ENCODE results near the gene ZNF512.
A peak's percentile ranks its signal among the peaks of the same experiment; 100 is the strongest.
"Not testable (repeated sequence)": the region's sequence is repeated elsewhere in the genome, so short reads cannot be mapped to it uniquely, and the experiment has no call there.

The ZNF512 gene

DNA sequence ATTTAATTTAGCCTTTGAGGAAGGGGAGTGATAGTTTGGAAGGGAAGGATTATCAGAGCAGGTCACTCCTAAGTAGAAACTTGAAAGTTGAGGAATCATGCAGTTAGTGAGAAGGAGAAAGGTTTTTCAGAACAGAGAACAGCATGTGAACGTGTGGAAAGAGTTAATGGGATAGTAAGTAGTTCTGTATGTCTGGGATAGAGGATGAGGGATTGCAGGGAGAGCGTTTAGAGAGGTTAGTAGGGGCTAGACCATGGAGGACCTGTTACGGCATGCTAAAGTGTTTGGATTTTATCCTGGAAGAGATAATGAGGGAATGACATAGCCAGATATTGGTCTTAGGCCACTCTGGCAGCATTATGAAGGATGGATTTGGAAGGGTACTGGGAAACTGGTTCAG is 1.8 kb downstream of the ZNF512 start:
- DNase-seq: no peak

DNA sequence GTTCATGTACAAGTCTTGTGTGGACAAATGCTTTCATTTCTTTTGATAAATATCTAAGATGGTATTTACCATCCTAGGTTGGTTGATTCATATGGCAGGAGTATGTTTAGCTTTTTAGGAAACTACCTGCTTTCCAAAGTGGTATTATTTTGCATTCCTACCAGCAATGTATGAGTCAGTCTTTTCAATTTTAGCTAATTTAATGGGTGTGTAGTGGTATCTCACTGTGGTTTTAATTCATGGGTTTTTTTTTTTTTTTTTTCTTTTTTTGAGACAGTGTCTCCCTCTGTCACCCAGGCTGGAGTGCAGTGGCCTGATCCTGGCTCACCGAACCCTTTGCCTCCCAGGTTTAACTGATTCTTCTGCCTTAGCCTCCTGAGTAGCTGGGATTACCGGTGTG is 4.2 kb downstream of the ZNF512 start:
- no peak for DNase-seq

DNA sequence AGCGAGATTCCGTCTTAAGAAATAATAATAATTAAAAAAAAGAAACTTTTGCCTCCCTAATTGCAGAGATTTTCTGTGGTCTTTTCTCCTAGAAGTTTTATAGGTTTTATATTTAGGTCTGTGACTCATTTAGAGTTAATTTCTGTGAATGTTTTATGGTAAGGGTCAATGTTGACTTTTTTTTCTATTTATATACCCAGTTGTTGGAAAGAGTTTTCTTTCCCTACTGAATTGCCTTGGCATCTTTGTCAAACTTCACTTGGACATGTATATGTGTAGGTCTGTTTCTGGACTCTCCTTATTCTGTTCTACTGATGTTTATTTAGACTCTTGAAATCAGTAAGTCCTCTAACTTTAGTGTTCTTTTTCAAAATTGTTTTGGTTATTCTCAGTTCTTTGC is 5.5 kb downstream of the ZNF512 start:
- no peak for DNase-seq

DNA sequence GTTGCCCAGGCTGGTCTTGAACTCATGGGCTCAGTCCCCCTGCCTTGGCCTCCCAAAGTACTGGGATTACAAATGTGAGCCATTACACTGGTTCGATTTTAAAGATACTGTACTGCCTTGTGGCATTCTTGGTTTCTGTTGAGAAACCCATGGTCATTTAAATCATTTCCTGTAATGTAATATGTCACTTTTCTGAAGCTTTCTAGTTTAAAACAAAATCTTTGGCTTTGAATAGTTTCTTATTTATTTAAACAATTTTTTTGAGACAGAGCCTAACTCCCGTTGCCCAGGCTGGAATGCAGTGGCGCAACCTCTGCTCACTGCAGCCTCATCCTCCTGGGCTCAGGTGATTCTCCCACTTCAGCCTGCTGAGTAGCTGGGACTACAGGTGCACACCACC is 8.9 kb downstream of the ZNF512 start:
- DNase-seq: no peak

DNA sequence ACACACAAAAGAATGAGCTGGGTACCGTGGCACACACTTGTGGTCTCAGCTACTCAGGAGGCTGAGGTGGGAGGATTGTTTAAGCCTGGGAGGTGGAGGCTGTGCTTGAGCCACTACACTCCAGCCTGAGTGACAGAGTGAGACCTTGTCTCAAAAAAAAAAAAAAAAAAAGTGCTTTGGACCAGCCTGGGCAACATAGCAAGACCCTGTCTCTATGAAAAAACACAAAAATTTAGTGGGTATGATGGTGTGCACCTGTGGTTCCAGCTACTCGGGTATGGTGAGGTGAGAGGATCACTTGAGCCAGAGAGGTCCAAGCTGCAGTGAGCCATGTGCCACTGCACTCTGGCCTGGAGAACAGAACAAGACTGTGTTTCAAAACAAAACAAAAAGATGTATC is 10.4 kb downstream of the ZNF512 start:
- DNase-seq: no peak

DNA sequence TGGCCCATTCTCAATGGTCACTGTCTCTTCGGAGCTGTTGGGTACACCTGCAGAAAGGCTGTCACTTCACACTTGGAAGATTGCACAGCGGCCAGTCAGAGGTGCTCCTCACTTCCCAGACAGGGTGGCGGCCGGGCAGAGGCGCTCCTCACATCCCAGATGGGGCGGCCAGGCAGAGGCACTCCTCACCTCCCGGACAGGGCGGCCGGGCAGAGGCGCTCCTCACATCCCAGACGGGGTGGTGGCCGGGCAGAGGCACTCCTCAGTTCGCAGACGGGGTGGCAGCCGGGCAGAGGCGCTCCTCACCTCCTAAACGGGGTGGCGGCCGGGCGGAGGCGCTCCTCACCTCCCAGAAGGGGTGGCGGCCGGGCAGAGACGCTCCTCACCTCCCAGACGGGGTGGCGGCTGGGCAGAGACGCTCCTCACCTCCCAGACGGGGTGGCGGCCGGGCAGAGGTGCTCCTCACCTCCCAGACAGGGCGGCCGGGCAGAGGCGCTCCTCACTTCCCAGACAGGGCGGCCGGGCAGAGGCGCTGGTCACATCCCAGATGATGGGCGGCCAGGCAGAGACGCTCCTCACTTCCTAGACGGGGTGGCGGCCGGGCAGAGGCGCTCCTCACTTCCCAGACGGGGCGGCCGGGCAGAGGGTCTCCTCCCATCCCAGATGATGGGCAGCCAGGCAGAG is 11.3 kb downstream of the ZNF512 start:
- DNase-seq: not testable (repeated sequence)

DNA sequence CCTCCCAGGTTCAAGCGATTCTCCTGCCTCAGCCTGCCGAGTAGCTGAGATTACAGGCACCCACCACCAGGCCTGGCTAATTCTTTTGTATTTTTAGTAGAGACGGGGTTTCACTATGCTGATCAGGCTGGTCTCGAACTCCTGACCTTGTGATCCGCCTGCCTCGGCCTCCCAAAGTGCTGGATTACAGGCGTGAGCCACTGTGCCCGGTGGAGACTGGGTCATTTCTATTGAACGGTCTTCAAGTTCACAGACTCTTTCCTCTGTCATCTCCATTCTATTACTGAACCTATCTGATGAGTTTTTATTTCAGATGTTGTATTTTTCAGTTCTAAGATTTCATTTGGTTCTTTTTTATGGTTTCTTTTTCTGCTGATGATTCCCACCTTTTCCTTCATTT is 12.6 kb downstream of the ZNF512 start:
- DNase-seq: not testable (repeated sequence)

DNA sequence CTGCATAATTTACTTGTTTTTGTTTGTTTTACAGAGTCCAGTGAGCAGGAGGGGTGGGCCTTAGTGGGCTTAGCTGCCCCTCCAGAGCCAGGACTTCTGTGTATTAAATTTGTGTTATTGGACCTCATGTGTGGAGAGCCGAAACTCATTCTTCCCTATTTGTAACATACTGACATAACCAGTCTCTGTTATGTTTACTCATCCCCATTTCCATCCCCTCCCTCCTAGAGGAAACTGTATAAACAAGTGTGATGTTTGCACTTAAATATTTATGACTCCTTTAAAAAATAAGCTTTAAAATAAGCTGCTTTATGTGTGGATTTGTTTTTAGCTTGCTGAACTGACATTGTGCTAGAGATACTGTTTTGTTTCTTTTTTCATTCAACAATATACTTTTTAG is 13.8 kb downstream of the ZNF512 start:
- no peak for DNase-seq

DNA sequence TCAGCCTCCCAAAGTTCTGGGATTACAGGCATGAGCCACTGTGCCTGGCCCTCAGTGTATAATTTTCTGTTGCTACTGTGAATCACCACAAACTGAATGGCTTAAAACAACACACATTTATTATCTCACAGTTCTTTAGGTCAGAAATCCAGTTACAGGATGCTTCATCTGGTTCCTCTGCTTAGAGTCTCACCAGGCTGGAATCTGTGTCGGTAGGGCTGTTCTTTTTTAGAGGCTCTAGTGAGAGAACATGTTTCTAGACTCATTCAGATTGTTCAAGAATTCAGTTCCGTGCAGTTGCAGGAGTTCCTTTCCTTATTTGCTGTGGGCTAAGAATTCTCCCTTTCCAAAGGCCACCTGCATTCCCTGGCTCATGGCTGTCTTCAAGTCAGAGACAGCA is 23.8 kb downstream of the ZNF512 start:
- DNase-seq: no peak

DNA sequence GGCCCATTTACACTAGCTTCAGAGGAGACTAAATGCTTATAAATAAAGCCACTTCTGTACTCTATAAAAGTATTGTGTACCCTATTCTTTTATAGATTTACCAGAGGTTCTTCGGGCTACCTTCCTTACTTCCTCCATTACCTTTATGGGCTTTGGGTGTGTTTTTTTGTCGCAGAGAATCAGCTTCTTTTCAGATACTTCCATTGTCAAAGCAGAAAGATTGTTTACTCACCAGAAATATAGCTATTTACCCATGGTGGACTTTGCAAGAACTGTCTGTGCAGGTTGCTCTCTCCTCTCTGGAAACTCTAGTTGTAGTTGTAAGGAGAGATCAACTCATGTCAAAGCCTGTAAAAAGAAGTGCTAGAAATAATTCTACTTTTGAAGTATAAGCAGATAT is 31.1 kb downstream of the ZNF512 start:
- DNase-seq: no peak

DNA sequence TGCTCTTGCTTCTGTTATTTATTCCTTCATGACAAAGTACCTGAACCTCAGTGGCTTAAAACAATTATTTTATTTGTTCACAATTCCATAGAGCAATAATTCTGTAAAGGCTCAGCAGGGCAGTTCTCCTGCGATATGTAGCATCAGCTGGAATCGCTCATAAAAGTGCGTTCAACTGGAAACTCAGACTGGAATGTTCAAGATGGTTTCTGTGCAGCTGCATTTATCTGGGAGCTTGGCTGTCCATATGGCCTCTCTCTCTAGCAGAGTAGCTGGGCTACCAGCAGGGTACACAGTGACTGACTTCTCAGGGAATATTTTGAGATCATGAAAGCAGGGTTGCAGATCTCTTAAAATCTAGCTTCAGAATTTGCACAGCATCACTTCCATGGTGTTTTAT is 32.5 kb downstream of the ZNF512 start:
- DNase-seq: no peak

DNA sequence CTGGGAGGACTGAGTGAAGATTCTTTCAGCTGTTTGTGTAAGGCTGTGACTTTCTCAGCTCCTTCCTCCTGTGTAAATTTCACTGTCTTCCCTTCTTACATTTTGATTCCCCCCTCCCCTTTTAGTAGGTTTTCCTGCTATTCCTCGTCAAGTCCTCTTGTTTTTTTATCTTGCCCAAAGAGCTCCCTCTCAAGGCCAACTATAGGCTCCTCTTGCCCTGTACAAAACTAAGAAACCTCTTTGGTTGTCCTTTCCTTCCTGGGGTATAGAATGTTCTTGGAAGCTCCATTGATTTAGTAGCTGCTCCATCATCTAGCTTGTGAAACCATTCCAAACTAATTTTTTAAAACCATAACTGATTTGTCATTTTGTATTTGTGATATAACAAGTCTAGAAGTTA is 38.7 kb downstream of the ZNF512 start:
- DNase-seq: no peak

DNA sequence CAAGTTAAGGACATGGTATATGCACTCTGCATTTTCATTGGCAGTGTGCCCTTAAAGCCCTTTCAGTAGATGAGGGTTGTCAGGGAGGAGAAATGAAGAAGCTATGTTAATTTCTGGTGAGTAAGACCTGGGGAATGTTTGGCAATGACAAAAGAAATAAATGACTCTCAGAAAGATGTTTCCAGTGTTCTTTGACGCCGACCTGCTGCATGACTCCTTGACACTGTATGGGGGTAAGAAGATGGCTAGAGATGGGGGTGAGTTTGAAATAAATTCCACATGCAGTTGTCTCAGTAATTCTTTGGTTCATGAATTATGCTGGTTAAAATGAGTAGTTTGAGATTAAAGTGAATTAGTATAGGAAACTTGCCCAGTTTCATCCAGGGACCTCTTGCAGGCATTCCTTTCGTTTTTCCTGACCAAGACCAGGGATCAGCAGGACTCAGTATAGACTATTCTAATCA is 40.1 kb downstream of the ZNF512 start:
- no peak for DNase-seq

DNA sequence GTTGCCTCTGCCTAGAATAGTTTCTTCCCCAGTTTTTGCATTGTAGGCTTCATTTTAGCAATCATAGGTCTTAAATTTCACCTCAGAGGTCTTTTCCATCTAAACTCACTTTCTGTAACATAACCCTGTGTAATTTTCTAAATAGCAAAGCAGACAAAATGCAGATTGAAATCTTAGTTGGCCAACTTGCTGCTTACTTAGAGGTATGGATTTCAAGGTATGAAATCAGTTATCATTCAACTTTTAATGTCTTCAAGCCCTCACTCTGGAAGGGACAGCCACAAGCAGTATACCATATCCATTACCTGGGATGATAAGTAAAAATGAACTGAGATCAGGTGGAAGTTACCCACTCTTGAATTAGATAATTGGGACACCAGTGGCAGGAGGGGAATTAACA is 42.1 kb downstream of the ZNF512 start:
- DNase-seq: no peak

DNA sequence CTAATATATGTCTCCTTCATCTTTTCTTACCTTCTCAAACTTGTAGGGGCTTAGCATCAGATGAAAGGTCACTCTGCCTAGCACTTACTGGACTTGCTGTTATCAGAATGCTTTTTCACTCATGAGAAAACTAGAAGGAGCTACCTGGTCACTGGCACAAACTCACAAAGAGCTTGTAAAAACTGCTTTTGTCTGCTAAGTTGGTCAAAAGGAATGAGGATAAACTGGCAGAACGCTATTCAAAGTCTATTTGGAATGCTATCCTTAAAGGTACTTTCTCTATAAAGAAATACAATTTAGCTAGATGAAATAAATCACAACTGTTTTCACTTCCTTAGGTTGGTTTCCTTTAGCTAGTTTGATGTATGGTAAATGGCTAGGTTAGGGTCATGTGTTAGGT is 43.5 kb downstream of the ZNF512 start:
- DNase-seq: not testable (repeated sequence)

DNA sequence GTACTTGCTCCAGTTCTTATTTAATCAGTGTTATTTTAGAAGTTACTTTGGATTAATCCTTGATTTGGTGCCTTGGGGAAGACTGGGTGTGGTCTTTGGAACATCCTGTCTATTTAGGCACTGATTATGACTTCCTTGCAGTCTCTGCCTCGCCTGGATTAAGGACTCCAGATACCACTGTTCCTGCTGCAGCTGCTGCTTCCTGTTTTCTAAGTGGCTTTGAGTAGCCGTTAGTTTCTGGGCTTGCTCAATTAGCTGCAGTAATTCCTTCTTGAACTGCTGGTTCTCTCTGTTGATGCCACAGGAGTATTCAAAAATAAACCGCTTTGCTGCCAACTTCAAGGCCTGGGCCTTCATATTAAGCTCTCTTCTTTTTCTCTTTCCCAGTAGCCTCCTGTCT is 44.1 kb downstream of the ZNF512 start:
- DNase-seq: not testable (repeated sequence)

DNA sequence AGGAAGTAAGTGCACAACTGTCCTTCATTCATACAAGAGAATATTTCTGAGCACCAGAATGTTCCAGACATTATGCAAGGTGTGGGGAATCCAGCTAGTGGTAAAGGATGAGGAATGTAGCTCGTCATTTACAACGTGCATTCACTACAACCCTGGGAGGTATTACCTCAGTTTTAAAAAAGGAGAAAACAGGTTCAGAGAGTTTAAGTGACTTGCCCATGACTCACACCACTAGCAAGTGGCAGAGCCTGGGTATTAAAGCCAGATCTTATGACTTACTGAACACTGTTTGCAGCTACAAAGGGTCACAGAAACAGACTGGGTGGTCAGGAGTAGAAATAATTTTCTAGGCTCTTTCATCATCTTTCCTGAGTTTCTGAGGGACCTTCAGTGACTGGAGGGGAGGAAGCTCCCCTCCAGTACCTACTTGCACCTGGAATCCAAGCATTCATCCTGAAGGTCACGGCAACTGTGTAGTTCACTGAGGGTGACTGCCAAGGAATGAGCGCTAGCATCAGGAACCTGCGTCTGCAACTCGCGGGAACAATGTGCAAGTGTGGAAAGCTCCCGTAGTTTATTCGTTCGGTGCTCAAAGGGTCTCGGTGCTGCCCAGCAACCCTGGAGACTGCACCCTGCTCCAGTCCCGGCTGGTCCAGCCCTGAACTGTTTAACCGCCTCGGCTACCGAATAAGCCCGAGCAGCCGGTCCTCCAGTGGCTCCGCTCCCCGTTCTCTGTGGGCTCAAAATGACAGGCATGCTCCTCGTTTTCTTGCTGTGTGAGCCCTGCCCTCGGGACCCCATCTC is 45.3 kb downstream of the ZNF512 start:
- peak in 1 of 2 donors; percentile 1 for DNase-seq

DNA sequence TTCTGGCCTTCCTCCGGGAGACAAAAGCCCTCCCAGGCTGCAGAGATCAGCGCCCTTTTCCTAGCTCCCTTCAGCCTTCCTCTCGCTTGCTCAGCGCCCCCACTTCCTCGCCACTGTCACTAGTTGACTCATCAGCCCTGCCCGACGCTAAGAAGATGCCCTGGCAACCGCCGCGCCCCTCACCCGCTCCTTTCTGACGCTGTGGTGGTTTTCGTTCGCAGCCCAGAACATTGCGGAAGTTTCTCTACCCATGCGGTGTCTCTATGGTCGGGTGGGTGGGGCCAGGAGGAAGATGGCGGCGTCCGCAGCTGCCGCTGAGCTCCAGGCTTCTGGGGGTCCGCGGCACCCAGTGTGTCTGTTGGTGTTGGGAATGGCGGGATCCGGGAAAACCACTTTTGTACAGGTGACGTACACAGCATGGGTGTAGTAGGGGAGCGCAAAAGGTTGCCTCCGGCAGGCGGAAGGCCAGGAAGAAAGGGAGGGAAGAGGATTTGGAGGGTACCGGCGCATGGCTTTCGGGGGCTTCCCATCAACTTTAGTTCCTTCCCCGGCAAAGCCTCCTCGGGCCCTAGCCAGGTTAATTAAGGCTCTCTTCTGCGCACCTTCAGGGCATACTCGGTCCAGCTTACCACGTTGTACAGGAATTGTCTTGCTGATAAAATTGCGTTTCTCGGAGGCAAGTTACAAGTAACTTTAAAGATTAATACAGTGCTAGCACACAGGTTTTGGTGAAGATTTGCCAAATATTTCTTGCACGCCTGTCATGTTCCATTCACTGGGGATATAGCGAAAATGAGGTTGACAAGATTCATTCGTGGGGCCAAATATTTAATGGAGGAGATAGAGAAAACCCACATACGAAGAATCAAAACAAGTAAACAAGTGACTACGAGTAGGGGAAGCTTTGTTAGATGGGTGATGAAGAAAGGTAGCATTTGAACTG is 46.2 kb downstream of the ZNF512 start, which contains the start of the genes CCDC121 and GPN1:
TSS of gene CCDC121 (minus strand) at position 246 of the 943 bp plus-strand sequence. CDS start 1,213 bp downstream, outside the sequence.
TSS of gene GPN1 (plus strand) at position 284 of the 943 bp plus-strand sequence. CDS start at position 293, 9 bp downstream.
- peak; percentile 92 to 93 for DNase-seq

DNA sequence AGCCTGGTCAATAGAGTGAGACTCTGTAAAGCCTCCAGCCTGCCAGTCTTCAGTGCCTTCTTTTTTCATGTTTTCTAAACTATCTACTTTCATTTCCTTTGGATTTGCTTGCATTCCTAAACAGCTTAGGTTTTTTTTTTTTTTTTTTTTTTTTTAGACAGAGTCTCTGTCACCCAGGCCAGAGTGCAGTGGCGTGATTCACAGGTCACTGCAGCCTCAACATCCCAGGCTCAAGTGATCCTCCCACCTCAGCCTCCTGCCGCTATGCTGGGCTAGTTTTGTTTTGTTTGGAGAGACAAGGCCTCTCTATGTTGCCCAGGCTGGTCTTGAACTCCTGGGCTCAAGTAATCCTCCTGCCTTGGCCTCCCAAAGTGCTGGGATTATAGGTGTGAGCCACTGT is 47.4 kb downstream of the ZNF512 start:
- DNase-seq: not testable (repeated sequence)

DNA sequence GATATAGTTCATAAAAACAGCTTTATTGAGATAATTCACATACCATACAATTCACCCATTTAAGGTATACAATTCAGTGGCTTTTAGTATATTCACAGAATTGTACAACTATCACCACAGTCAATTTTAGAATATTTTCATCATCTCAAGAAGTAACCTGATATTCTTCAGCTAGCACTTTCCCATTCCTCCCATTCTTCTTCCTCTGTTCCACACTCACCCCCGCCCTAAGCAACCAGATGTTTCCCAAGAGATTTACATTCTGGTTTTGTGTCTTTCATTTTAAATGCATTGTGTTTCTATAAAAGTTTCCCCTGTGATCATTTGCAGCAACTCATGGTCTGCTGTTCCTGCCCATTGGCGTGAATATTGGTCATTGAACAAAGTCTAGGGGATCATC is 51.4 kb downstream of the ZNF512 start:
- DNase-seq: no peak

DNA sequence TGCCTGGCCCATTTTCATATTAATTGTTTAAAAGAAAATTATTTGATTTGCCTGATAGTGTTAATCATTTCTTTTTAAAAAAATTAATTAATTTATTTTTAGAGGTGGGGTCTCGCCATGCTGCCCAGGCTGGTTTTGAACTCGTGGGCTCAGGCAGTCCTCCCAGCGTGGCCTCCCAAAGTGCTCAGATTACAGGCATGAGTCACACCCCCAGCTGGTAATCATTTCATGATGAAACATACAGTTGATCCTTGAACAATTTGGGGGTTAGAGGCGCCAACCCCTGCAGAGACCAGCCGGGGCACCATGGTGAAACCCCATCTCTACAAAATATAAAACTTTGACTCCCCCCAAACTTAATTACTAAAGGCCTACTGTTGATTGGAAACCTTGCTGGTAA is 53.9 kb downstream of the ZNF512 start:
- DNase-seq: no peak

DNA sequence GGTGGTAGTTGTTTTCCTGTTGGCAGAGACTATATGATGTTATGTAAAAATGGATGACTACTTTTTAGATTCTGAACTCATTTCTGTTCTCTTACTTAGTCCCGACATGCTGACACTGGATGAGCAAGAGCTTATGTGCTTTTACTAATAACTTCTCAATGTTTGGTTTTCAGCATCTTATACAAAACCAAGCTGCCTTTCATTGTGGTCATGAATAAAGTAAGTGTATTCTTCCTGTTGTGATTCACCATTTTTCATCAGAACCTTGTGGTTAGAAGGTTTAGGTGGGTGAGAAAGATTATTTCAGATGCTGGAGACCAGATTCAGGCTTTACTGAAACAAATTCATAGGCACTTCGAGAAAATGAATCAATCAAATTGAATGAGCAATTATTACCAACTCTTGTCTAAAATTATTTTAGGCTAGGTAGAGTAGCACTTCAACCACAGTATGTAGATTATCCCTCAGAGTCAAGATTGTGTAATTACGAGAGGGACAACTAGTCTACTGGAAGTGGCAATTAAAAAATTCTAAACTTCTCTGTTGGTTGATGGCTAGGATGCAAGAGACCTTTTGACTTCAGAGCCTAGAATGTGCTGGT is 55.3 kb downstream of the ZNF512 start:
- DNase-seq: peak in 1 of 2 donors; percentile 17

DNA sequence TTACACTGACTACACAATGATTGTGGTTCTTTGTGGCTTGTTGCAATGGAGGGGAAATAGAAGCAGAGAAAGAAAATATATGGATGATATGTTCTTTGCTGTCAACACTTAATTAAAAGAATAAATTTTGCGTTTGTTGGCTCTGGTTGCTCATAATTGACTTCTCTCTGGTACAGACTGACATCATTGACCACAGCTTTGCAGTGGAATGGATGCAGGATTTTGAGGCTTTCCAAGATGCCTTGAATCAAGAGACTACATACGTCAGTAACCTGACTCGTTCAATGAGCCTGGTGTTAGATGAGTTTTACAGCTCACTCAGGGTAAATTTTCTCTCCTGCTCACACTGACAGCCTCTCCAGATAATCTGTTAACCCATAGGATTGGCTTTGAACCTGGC is 55.9 kb downstream of the ZNF512 start:
- no peak for DNase-seq
